NCI-H2029 (cell line): ENCODE data around the gene UGDH.
"Not testable (repeated sequence)": the region's sequence is repeated elsewhere in the genome, so short reads cannot be mapped to it uniquely, and the experiment has no call there.

Experiments used
- DNase-seq: peaks from one replicate; lab custom pipeline; 2025; lab: John Stamatoyannopoulos, UW

UGDH gene

GRCh38 chr4:39529534-39529933, 2.3 kb upstream of the UGDH start:
- no peak for DNase-seq

- DNase-seq, result no peak
Observed at GRCh38 chr4:39528061-39528465, 824 bp upstream of the UGDH start.

- no peak for DNase-seq
Observed at GRCh38 chr4:39526765-39527295, 409 bp downstream of the UGDH start.

GRCh38 chr4:39525822-39526690, 1.2 kb downstream of the UGDH start:
- DNase-seq, result no peak

GRCh38 chr4:39524161-39524957, 2.9 kb downstream of the UGDH start:
- no peak for DNase-seq

- no peak for DNase-seq
Observed at GRCh38 chr4:39522068-39522467, 5.2 kb downstream of the UGDH start.

GRCh38 chr4:39521253-39521919, 5.9 kb downstream of the UGDH start:
- no peak for DNase-seq

- no peak for DNase-seq
Observed at GRCh38 chr4:39518484-39518883, 8.8 kb downstream of the UGDH start.

GRCh38 chr4:39516407-39516966, 10.8 kb downstream of the UGDH start:
- DNase-seq, result no peak

- not testable (repeated sequence) for DNase-seq
Observed at GRCh38 chr4:39515669-39516401, 11.4 kb downstream of the UGDH start.

GRCh38 chr4:39514888-39515401, 12.3 kb downstream of the UGDH start:
- DNase-seq, result no peak

GRCh38 chr4:39514266-39514665, 13.0 kb downstream of the UGDH start:
- DNase-seq, result not testable (repeated sequence)

- no peak for DNase-seq
Observed at GRCh38 chr4:39510348-39510929, 16.8 kb downstream of the UGDH start.

- DNase-seq, result no peak
Observed at GRCh38 chr4:39505581-39505980, 21.7 kb downstream of the UGDH start.

GRCh38 chr4:39504538-39504937, 22.7 kb downstream of the UGDH start:
- DNase-seq, result no peak

GRCh38 chr4:39502664-39503035, 24.6 kb downstream of the UGDH start:
- not testable (repeated sequence) for DNase-seq

- DNase-seq, result no peak
Observed at GRCh38 chr4:39502019-39502663, 25.1 kb downstream of the UGDH start.

GRCh38 chr4:39498727-39499020, 28.6 kb downstream of the UGDH start:
- no peak for DNase-seq

- DNase-seq, result no peak
Observed at GRCh38 chr4:39497909-39498726, 29.1 kb downstream of the UGDH start.
